Measurements from ENCODE around the gene KCNAB1.

GRCh38 chr3:156456771-156457224, 336.4 kb downstream of the KCNAB1 start:
- no peak for TF ChIP-seq SP1 (CRISPR knock-in tag; conservative IDR thresholded peaks at IDR 0.05)
- TF ChIP-seq JAZF1 (CRISPR knock-in tag; IDR thresholded peaks at IDR 0.05): no peak
- no peak for TF ChIP-seq CTCF (IDR thresholded peaks at IDR 0.05)

Data from WTC11 (cell line).